ENCODE data around the gene PPFIA4.

Gene PPFIA4

DNA sequence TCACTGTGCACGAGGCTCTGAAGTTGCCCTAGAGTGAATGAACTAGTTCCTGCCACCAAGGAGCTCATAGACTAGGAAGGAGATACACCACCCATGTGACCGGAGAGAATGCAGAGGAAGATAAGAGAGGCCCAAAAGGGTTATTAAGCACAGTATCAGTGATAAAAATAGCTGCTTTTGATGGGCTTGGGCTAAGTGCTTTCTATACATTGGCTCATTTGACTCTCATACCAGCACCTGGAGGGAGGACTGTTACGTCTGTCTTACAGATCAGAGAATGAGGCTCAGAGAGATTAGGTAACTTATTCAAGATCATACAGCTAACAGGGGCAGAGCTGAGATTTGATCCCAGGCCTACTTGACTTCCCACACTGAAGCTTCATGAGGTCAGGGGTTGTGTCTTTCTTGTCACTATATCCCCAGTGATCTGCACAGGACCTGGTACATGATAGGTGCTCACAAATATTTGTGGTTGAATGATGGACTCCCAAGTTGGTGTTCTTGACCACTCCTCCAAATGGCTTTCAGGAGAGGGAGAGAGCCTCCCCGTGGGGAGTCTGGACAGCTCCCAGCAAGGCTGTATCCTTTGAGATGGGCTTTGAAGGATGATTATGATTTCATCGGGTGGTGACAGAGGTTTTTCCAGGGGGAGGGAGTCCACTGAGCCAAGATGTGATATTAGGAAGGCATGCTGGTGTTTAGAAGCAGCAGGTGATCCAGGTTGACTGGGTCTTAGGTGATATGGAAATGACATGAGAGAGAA is 14.4 kb downstream of the PPFIA4 start:
- no peak for DNase-seq (ENCODE audit: low spot score)

GRCh38 chr1:203041351-203041932 is 15.2 kb downstream of the PPFIA4 start:
- DNase-seq (ENCODE audit: low spot score): no peak

DNA sequence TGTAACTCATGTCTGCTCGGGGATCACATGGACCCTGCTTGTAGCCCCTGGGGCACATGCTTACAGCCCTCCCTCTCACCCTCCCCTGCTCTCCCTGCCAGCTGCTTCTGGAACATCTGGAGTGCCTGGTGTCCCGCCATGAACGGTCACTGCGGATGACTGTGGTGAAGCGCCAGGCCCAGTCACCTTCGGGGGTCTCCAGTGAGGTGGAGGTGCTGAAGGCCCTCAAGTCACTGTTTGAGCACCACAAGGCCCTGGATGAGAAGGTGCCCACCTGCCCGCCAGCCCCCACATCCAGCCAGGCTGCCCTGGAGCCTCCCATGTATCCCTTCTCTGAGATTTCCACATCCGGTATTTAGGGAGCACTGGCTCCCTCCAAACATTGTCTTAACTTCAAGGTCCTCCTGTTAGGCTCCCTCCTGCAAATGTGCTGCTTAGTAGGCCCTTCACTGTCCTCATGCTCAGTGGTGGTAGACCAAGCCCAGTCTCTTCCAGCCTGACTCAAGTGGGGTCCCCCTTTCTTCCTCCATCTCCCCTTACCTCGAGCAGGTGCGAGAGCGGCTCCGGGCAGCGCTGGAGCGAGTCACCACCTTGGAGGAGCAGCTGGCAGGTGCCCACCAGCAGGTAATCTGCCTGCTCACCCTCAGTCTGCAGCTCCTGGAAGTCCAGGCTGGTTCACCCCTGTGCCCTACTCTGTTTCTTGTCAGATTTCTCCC is 17.7 kb downstream of the PPFIA4 start:
- DNase-seq (ENCODE audit: low spot score): no peak

GRCh38 chr1:203044546-203045250 is 18.4 kb downstream of the PPFIA4 start:
- DNase-seq (ENCODE audit: low spot score): no peak

DNA sequence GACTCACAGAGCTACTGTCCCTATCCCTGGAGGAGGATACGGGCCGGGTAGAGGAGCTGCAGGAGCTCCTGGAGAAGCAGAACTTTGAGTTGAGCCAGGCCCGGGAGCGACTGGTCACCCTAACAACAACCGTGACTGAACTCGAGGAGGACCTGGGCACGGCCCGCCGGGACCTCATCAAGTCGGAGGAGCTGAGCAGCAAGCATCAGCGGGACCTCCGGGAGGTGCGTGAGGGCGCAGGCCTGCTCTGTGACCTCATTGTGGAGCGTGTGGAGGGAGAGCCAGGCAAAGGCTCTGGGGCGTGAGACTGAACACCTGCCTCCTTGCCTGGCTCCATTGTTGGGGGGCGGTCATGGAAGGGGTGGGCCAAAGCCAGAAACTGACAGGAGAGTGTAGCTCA is 19.0 kb downstream of the PPFIA4 start:
- DNase-seq (ENCODE audit: low spot score): no peak

GRCh38 chr1:203045821-203046594 is 19.7 kb downstream of the PPFIA4 start:
- DNase-seq (ENCODE audit: low spot score): no peak

DNA sequence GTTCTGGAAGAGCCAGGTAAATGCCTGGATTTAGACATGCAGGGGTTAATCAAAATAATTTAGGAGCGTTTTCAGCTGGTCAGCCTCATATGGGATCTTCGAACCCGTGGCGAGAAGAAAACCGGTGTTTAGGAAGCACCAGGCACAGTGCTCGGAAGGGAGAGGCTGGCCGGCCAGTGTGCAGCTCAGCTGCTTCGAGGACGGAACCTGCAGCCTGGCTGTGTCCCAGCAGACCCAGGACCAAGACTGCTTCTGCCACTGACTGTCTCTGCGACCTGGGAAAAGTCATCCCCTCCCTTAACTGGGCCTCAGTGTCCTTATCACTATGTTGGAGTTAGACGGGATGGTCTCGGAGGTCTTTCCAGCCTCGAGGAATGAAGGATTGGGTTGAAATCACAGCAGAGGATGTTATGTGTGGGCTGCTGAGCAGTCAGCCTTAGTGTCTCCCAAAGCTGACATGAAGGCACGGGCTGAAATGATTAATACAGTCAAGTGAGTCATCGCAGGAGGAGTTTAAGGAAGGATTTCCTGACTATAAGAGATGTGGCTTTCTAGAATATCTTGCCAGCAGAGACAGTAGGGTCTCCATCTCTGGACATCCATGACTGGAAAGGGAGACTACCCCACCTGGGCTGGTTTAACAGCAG is 20.8 kb downstream of the PPFIA4 start:
- no peak for DNase-seq (ENCODE audit: low spot score)

GRCh38 chr1:203048086-203048485 is 21.8 kb downstream of the PPFIA4 start:
- no peak for DNase-seq (ENCODE audit: low spot score)

DNA sequence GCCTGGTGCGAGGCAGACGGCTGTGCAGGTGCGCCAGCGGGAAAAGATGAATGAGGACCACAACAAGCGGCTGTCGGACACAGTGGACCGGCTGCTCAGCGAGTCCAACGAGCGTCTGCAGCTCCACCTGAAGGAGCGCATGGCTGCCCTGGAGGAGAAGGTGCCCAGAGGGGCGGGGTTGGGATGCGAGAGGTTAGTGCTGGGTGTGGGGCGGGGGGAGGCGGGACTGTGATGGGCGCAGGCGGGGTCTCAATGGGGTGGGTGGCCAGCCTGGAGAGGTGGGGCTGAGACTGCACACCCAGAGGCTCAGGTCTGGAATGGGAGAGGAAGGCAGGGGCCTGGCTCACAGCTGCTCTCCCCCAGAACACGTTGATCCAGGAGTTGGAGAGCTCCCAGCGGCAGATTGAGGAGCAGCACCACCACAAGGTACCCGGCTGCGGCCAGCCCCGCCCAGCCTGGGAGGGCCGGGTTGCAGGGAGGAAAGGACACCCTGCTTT is 22.3 kb downstream of the PPFIA4 start:
- no peak for DNase-seq (ENCODE audit: low spot score)

GRCh38 chr1:203049077-203049476 is 22.8 kb downstream of the PPFIA4 start:
- no peak for DNase-seq (ENCODE audit: low spot score)

DNA sequence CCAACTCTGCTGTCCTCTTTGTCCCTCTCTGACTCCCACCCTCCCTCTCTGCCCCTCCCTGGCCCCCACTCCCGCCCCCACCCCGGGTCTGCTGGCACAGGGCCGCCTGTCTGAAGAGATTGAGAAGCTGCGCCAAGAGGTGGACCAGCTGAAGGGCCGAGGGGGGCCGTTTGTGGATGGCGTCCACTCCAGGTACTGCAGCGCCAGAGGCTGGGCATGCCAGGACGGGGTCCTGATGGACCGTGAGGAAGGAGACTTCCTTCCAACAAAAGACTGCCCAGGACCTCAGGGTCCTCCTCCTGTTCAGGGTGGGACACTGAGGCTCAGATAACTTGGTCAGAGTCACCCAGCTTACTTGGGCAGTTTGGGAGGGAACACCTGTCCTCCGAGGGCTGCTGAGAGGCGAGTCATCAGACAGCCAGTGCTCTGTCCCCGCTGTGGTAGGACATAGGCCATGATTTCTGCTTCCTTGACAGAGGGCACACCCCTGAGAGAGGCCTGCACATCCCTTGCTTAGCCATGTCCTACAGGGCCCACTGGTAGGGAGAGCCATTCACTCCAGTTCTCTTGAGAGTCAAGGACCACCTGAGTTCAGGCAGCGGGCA is 23.4 kb downstream of the PPFIA4 start:
- no peak for DNase-seq (ENCODE audit: low spot score)

- DNase-seq (ENCODE audit: low spot score): no peak
Observed at GRCh38 chr1:203050826-203051225, 24.5 kb downstream of the PPFIA4 start.

DNA sequence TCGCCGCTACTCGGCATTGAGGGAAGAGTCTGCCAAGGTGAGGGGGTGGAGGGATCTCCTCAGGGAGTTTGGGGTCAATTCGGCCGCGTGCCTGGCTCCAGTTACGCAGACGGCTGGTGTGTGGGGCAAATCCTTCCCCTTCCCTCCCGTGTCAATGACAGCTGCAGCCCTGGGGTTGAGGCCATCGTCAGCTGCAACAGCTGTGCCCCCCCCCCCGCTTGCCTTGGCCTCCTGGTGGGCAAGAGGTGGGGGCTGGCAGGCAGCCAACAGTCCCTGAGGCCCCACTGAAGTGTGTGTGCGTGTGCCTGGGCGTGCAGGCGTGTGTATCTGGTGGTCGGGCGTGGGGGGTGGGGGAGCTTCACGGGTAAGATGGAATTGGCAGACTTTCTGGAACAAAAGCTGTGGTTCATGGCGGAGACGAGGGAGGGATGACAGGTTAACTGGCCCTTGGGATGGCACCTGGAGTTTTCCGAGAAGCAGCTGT is 25.6 kb downstream of the PPFIA4 start:
- DNase-seq (ENCODE audit: low spot score): peak; percentile 80

GRCh38 chr1:203052601-203053000 is 26.3 kb downstream of the PPFIA4 start:
- no peak for DNase-seq (ENCODE audit: low spot score)

GRCh38 chr1:203054184-203054583 is 27.9 kb downstream of the PPFIA4 start:
- DNase-seq (ENCODE audit: low spot score): no peak

DNA sequence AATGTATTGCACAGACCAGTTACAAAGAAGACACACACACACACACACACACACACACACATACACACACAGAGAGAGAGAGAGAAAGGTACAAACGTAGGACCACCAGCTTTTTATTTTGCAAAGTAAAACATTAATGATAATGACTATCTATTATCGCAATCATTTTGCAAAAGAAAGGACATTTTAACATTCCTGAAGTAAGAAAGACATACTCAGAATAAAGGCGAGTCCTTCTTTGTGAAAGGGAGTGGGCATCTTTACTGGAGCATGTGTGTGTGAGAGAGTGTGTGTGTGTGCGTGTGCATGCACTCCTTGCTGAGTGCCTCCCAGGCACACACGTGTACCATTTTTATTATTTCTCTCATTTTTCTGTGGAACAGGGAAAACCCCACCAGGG is 28.4 kb downstream of the PPFIA4 start:
- no peak for DNase-seq (ENCODE audit: low spot score)

DNA sequence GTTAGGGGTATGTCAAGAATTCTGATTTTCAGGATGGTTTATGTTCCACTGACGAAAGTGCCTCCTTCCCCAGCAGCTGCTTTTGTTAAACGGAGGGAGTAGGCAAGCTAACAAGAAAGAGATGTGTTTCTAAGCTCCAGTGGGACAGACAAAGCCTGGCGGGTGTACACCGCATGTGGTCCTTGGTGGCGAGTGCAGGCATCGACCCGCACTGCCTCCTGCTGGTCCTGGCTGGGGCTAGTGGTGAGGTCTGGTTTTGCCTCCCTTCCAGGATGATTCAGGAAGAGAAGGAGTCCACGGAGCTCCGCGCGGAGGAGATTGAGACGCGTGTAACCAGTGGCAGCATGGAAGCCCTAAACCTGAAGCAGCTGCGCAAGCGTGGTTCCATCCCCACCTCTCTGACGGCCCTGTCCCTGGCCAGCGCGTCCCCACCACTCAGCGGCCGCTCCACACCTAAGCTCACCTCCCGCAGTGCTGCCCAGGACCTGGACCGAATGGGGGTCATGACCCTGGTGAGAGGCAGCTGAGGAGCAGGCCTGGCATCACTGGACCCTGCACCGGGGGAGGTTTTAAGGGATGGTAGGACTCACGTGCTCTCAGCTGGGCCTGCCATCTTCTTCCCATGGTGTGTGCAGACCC is 29.0 kb downstream of the PPFIA4 start:
- no peak for DNase-seq (ENCODE audit: low spot score)

- no peak for DNase-seq (ENCODE audit: low spot score)
Observed at GRCh38 chr1:203056012-203056411, 29.7 kb downstream of the PPFIA4 start.

- DNase-seq (ENCODE audit: low spot score): no peak
Observed at GRCh38 chr1:203056516-203056915, 30.2 kb downstream of the PPFIA4 start.
